Measurements from ENCODE around the gene PLCH1.

Gene PLCH1

DNA sequence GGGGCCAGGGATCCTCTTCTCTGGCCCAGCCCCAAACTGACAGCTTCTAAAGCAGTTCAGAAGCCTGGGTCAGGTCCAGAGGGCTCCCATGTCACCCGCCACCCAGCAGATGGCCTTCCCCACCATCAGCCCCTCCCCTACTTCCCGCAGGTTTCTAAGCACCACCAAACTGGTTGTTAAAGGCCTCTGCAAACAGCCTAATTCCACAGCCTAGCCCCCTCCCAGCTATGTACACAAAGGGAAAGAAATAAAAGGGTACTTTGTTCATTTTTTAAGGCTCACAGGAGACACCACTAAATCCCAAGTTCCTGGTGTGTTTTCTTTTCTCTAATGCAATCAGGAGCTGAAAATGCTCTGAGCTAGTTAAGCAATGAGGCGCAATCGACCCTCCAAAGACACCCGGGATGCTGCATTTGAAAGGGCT is 30.6 kb downstream of the PLCH1 start:
- TF ChIP-seq, protein P1, sequence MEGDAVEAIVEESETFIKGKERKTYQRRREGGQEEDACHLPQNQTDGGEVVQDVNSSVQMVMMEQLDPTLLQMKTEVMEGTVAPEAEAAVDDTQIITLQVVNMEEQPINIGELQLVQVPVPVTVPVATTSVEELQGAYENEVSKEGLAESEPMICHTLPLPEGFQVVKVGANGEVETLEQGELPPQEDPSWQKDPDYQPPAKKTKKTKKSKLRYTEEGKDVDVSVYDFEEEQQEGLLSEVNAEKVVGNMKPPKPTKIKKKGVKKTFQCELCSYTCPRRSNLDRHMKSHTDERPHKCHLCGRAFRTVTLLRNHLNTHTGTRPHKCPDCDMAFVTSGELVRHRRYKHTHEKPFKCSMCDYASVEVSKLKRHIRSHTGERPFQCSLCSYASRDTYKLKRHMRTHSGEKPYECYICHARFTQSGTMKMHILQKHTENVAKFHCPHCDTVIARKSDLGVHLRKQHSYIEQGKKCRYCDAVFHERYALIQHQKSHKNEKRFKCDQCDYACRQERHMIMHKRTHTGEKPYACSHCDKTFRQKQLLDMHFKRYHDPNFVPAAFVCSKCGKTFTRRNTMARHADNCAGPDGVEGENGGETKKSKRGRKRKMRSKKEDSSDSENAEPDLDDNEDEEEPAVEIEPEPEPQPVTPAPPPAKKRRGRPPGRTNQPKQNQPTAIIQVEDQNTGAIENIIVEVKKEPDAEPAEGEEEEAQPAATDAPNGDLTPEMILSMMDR (IDR thresholded peaks at IDR 0.05; ENCODE audit: insufficient read depth, low read depth, low read length, missing control alignments): no peak
- DNase-seq (ENCODE audit: low read depth): no peak
- no peak overlapping the region for H3K4me3 ChIP-seq (ENCODE audit: low read length)

DNA sequence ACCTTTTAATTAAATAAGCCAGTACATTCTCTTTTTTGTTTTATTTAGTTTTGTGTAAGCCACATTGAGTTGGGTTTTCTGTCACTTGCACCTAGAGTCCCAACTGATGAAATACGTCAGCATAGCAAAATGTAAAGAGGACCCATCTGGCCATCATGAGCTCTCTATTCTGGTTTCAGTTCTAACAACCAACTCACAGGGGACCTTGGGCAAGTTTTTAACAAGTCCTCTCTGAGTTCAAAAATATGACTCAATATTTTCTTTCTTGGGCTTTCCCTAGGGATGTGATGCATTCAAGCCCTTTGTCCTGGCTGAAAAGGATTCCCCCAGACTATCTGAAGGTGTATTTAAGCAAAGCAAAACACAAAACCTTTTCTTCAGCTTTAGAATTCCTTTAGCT is 32.9 kb downstream of the PLCH1 start:
- TF ChIP-seq, protein P1 (IDR thresholded peaks at IDR 0.05; ENCODE audit: insufficient read depth, low read depth, low read length, missing control alignments): no peak
- peak; percentile 27 for DNase-seq (ENCODE audit: low read depth)
- H3K4me3 ChIP-seq (ENCODE audit: low read length): no peak overlapping the region

DNA sequence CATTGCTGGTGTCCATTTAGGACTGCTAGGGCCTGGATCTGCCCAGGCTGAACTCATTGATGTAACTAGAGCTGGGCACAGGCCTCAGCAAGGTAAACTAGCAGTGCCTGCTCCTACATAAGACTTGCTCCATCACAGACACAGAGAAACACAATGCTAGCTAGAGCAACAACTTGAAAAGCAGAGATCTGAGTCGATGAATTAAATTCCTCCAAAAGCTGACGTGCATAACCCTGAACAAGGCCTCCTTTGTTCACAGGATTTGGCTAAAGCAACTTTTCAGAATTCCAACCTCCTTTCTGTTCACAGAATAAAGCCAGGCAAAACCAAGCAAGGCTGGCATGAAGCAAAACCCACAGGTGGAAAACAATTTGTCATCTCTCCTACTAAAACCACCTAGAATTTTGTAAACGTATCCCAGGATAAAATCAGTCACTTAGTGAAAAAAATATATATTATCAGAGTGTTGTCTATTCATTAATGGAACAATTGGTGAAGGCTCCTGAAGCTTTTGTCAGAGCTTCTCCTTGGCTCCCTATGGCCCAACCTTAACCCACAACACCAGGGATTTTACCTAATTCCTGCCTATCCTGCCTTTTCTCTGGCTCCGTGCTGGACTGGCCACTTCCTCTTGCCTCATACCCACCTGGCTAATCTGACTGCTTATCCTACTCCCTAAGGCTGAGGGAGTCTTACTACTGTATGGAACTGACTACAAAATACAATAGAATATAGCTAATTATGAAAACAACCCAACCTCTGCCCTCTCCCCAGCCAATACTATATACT is 39.9 kb downstream of the PLCH1 start:
- H3K4me3 ChIP-seq (ENCODE audit: low read length): no peak overlapping the region
- TF ChIP-seq, protein P1 (IDR thresholded peaks at IDR 0.05; ENCODE audit: insufficient read depth, low read depth, low read length, missing control alignments): no peak
- peak; percentile 15 for DNase-seq (ENCODE audit: low read depth)

DNA sequence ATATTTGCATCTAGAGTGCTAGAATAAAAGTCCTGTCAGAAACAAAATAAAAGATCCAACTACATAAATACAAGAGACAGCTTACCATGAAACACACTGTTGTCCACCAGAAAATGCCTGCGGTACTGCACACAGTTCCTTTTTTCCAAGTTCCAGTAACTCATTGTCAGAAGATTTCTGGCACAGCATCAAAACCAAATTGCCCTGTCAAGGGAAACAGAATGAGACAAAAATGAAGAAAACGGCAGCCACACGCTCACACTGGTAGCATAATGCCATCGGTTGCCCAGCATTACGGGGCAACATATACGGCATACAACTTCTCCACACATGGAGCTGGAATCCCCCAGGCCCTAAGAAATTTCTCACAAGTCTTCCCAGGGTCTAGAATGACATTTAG is 40.8 kb downstream of the PLCH1 start:
- no peak for DNase-seq (ENCODE audit: low read depth)
- TF ChIP-seq, protein P1 (IDR thresholded peaks at IDR 0.05; ENCODE audit: insufficient read depth, low read depth, low read length, missing control alignments): no peak
- no peak overlapping the region for H3K4me3 ChIP-seq (ENCODE audit: low read length)

DNA sequence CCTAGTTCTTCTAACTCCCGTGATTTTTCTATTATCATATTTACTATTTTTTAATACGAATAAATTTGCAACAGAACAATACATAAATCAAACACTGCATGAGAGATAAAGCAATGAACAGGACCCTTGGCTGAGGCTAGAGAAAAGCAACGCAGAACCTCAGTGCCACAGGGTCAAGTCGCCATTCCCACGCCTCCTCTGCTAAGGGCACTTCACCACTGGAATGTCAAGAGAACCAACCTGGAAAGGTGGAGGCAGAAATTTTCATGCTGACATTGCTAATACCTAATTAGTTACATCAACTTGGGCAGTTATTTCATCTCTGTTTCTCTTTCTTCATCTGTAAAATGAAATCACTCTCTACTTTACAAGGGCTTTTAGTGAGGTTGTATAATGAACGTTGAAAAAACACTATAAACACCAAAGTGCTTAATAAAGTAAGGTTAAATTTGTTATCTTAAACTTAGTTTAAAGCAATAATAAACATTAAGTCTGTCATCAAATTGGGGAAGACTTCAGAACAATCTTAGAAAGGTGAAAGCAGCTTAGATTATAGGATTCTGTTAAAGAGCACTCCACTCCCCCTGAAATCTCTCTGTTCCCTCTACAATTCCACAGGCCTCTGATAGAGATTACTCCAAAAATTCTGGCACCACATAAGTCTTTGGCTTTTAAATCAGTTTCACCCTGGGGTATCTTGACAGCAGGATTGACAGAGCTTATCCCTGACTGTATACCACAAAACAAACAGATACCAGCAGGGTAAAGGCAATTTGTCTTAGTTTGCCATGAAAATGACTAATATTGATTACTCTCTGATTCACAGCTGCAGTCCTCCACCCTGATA is 41.9 kb downstream of the PLCH1 start:
- TF ChIP-seq, protein P1 (IDR thresholded peaks at IDR 0.05; ENCODE audit: insufficient read depth, low read depth, low read length, missing control alignments): no peak
- no peak overlapping the region for H3K4me3 ChIP-seq (ENCODE audit: low read length)
- no peak for DNase-seq (ENCODE audit: low read depth)

DNA sequence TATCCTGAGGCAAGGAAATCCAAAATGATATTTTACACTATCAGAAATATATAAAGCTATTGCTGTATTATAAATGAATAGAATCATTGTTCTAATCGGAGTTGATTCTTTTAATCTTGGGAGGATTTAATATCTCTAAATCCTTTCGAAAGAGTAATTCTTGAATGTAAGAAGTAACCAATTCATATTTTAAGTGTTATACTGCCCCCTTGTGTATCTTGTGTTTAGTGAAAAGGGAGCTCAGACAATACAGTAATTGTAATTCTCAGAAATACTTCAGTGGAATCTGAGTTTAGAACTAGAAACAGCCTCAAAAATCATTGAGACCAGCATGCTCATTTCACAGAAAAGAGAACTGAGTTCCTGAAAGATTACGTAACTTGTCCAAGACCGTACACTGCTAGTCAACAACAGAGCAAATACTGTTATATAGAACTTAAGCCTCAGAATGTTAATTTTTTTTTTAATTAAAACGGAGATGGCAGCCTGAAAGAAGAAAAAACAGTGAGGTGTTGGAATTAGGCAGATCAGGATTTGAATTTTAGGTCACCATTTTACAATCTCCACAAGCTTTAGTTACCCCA is 42.9 kb downstream of the PLCH1 start:
- TF ChIP-seq, protein P1 (IDR thresholded peaks at IDR 0.05; ENCODE audit: insufficient read depth, low read depth, low read length, missing control alignments): peak; percentile 42
- peak; percentile 57 for DNase-seq (ENCODE audit: low read depth)
- H3K4me3 ChIP-seq (ENCODE audit: low read length): no peak overlapping the region

All from epithelial cell of esophagus (primary cell).